HG03103 (cell line): Measurements from ENCODE around the gene MANSC4.

Source experiments
- ATAC-seq: cut with Tn5 transposase; IDR thresholded peaks from one replicate; pipeline ENCODE4 v1.9.1; 2021; ENCODE audit warnings: low read depth; ENCODE audit not compliant: unreplicated experiment

MANSC4 gene

DNA sequence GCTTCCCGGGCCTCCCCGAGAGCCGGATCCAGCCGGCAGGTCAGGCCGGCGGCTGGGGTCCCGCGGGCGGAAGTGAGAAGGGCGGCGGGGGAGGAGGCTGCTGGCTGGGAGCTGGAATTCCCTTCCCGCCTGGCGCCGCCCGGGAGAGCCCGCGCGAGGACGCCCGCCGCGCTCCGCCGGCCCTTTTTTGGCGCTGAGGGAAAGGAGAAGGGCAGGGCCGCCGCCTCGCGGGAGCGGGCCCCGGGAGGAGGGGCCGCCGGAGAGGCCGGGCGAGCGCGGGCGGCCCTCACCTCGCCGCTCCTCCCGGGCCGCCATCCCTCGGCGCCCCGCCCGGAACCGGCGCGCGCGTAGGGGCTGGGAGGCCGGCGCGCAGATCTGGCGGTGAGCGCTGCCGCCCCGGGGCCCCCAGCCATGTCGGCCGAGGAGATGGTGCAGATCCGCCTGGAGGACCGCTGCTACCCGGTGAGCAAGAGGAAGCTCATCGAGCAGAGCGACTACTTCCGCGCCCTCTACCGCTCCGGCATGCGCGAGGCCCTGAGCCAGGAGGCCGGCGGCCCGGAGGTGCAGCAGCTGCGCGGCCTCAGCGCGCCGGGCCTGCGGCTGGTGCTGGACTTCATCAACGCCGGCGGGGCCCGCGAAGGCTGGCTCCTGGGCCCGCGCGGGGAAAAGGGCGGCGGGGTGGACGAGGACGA lies at the start of gene MANSC4, which contains the start of gene KLHL42:
TSS of gene MANSC4 (minus strand) at position 317 of the 692 bp plus-strand sequence. CDS start 8,960 bp downstream, outside the sequence.
TSS of gene KLHL42 (plus strand) at position 314 of the 692 bp plus-strand sequence. CDS start at position 412, 98 bp downstream.
- ATAC-seq: peak; percentile 69

DNA sequence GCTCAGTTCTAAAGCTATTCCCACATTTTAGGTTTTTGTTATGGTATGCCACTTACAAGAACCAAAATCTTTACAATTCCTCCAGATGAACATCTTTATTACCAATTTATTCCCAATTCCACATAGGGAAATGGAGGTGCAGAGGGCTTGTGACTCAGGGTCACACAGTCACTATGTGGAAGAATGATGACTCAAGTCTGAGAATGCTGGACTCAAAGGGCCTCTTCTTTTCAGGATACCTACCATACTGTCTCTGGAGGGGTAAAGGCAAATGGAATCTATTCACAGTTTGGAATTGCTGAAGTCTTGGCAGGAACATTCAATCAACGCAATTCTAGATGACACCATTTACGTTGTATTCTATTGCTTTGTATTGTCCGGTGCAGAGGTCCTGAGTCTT lies 48.2 kb upstream of the MANSC4 start:
- ATAC-seq: no peak

DNA sequence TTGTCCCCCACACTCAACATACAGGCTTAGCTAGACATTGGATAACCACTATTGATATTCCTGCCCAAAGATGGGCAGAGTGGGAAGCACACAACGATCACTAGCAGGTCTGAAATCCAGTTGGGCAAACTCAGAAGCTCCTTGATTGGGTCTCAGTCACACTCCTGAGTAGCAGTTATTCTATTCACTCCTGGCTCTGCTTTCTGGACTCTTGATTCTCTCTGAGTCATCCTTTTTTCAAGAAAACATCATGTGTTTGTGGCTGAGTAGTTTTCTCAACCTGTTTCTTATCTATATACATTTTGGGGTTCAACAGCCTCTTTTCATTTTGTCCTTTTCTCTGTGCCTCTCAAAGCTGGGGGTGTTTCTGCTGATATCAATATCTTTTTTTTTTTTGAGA lies 46.0 kb upstream of the MANSC4 start:
- no peak for ATAC-seq

DNA sequence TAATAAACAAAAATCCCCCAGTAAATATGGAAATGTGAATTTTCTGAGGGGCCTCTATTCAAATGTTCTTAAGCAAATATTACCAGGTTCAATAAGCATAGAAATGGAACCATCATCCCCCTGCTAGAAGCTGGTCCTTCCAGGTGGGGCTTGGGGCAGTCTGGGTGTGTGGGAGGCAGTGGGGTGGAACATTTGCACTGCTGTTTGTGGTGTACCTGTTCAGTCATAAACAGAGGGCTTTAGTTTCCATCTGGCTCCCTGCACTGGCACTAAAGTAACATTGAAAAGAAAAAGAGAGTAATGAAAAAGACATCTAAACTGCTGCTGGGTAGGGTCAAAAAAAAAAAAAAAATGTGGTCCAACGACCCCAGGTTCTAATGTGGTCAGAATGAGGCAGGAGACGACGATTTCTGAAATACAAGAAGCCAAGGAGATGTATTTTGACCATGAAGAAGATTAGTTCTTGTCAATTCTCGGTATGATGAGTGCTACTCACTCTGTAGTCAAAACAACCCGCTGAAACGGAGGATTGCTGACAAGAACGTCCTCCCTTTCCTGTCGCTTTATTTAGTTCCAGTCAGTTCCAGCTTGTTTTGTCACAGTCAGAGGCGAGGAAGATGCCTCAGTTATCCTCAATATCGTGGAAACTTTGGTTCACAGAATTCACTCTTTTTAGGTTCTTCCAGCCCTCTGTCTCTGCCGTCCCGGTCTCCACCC lies 44.2 kb upstream of the MANSC4 start:
- ATAC-seq: peak; percentile 50

DNA sequence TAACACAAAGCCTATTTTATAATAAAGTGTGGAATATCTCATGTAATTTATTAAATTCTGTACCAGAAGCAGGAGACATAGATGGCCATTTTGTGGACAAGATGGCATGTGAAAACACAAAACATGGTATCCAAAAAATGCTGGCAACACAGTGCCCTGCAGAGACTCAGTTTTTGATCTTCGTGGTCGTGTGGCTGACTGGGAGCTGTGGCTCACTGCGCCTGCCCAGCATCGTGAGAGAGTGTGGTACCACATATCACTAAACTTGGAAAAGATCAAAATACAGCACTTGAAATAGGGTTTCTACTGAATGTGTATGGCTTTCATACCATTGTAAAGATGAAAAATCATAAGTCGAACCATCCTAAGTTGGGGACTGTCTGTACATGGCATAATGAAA lies 43.0 kb upstream of the MANSC4 start:
- no peak for ATAC-seq

DNA sequence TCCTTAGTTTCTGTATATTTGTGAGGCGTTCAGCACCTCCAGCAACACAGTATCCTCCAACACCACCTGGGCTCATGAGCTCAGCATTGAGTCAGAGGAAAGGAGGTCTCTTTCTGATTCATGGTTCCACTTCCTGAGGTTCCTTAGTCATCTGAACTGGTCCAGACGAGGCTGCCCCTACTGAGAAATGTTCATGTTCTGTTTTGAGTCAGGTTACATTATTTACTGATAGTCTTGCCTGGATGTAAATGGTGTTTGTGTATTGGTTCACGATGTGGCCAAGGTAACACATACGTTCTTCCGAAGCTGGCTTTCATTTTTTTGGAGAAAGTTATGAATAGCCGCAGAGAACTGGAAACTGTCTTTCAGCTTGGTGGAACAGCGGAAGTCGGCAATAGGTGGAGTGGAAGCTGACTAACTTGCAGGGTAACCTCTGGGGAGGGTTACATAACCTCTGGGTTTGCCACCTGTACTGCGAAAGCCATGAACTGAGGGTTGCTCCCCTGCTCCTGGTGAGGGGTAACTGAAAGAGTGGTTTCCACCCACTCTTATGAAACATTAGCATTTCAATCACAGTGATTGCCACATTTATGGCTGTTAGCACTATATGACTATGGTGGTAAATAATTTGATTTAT lies 42.2 kb upstream of the MANSC4 start:
- peak; percentile 68 for ATAC-seq

DNA sequence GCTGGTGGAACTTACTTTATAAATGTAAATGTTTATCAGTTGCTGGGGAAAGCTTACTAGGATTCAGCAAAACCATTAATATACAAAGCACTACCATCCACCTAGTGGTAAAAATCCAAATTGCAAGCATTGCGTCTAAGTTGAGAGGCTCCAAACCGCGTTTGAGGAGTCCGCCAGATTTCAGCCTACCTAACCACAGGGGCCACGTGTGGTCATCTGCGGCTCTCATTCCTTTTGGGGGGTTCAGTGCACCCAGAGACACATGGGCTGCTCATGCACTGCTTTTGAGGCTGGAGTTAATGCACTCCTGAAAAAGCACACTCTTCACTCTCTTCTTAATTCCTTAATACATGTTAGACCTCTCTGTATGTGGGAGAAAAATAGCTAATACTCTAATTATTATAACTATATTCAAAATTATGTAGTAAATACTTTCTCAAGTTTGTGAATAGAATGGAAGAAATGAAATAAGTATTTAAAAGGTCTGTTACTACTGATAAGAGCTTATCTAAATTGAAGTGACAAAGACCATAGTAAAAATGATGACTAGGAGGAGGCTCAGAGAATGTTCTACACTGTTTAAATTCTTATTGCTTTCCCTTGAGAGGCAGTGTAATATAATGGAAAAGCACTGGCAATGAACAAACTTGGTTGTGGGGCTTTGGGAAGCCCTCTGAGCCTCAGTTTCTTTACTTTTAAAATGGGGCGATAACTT lies 41.4 kb upstream of the MANSC4 start:
- no peak for ATAC-seq

DNA sequence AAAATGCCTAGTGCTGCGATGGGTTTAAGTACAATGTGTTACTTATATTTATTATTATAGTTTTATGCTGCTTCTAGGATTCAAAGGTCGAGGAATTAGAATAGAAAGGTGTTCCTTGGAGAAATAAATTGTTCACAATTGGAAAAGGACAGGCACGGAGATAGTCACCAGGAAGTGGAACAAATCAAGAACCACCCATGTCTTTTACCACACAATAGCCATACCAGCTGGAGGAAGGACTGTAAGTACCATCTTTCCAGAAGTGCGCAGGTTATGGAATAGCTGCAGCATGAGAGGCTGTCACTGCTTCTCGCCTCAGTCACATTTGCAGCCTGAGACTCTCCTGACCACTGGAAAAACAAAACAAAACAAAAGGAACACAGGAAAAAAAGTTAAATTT lies 40.5 kb upstream of the MANSC4 start:
- ATAC-seq: no peak

DNA sequence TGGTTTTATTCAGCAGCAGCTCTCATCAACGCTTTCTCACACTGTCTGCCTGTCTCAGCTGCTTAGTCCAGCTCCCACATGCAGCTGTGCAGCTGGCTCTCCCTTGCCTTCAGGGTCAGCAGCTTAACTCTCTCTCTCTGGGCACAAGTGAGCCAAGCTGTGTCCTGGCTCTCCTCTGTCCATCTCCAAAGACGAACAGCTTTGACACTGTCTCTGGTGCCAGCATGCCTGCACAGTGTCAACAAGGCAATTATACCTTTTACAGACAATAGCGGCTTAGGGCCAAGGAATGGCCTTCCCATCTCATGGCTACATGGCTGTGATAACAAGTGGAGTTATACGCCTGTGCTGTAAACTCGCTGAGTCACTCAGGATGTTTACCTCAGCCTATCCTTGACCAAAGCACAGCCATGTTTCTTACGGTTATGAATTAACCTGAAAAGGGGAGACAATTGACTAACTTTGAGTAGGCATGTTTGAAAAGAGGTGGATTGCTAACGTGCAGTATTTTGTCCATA lies 38.4 kb upstream of the MANSC4 start:
- no peak for ATAC-seq

DNA sequence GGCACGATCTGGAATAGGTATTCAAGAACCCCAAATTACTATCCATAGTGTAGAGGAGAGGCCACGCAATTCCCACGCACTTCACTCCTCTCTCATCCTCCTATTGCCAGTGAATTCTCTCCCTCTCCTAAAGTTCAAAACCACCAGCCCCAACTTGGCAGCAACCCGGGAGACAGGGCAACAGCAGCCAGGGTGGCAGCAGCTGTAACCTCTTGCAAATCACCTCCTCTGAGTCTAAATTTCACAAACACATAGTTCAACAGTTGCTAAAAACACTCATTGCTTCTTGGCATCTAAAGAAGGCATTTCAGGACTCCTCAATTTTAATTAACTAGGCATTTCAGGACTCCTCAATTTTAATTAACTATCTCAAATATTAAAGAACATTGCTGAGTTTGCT lies 37.7 kb upstream of the MANSC4 start:
- ATAC-seq: no peak

DNA sequence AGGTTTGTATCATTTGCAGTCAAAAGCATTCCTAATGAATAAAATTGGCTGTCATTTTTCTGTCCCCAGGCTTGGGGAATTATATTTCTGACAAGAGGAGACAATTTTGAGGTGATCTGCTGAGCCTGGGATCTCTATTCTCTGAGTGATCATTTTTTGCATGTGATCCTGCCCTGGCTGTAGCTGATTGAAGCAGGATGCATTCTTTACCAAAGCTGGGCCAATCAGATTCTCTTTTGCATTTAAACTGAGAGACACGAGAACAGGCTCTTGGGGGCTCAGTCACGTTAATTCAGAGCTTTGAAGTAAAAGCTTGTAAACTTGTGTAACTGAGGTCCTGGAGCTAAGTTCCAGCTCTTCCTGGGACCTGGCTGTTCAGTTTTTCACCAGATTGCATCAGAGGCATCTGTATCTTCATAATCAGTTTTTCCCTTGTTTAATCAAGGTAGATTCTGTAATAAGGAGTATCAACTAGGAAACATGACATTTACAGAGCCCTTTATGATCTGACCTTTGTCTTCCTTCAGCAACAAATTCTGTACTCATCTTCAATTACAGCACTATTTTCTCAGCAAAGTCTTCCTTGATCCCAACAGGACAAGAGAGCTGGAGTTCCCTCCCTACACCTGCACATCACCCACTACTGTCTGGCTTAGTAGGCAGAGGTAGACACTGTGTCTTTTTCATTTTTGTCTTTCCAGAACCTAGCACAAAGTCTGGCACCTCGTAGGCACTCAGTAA lies 35.0 kb upstream of the MANSC4 start:
- no peak for ATAC-seq

DNA sequence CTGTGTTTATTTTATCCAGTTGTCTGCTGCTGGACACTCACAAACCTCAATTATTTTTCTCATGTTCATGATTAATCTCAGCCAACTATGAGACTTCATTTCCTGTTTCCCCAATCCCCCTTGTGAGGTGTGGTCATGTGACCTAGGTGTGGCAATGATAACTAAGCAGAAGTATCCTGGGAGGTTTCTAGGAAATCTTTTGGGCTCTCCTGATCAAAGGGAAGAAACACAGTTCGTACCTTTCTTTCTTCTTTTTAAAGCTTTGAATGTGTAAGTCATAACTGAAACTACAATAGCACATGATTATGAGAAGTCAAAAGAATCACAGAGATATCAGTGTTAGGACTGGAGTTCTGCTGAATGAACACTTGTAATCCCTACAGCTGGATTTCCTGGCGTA lies 34.4 kb upstream of the MANSC4 start:
- ATAC-seq: no peak

DNA sequence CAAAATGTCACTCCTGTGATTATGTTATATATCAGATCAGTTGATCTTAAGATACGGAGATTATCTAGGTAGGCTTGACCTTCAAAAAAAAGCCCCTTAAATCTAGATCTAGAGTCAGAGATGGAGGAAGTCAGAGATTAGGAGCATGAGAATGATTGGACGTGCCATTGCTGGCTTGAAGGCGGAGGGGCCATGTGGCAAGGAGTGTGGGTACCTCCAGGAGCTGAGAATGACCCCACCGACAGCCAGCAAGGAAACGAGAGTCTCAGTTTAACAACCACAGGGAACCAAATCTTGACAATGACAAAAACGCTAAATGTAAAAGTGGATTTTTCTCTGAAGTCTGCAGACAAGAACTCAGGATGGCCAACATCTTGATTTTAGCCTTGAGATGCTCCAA lies 32.5 kb upstream of the MANSC4 start:
- ATAC-seq: no peak

DNA sequence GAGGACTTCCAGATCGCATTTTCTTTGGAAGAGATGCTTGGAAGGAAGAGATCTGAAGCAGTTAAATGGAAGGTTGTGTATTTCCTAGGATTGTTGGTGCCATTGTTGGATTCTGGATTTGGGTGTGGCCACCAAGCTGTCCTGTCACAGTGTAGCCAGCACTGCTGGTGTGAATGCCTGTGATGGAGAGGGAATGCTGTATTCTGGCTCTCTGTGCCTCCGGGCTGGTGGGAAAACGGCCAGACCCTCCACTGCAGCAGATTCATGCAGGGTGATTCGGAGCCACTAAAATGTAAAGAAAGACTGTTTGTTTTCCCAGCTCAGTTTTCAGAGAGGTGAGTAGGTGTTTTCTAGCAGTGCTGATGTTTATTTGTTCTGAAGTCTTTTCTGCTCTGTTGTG lies 30.7 kb upstream of the MANSC4 start:
- no peak for ATAC-seq

DNA sequence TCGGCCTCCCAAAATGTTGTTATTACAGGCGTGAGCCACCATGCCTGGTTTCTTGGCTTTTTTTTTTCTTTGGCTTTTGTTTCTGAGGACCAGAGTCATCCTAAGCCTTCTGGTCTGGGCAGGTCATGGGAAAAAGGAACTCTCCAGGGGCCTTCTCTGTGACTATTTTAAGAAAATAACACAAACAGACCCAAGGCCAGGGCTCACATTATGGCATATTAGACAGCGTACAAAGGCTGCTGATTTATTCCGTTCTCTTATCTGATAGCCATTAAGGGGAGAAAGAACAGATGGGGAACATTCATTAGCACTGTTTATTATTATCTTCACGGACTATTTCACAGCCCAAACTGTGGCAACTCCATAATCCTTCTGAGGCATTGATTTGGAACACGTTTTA lies 28.8 kb upstream of the MANSC4 start:
- no peak for ATAC-seq

DNA sequence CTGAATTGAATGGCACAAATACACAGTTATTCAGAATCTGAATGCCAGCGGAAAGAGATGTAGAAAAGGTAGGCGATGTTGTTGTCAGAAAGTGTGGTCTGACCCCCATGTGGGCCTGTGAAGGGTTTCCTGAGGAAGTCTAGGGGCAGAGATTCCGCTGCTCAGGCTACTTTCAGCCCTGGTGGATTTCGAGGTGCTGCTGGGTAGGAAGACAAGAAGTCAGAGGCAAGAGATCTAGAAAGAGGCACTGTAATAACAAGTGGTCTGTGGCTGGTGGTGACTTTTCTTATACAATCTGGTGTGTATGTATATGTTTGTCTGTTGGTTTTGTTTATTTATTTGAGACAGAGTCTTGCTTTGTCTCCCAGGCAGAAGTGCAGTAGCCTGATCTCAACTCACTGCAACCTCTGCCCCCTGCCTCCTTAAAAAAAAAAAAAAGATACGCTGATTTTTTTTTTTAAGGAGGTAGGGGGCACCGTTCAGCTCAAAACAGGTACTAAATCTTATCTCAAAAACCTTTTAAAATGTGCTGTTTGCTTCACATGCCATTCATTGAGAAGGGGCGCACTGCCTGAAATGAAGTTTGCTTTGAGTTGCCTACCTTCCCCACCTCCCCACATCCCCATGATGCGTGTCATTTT lies 27.1 kb upstream of the MANSC4 start:
- ATAC-seq: no peak

DNA sequence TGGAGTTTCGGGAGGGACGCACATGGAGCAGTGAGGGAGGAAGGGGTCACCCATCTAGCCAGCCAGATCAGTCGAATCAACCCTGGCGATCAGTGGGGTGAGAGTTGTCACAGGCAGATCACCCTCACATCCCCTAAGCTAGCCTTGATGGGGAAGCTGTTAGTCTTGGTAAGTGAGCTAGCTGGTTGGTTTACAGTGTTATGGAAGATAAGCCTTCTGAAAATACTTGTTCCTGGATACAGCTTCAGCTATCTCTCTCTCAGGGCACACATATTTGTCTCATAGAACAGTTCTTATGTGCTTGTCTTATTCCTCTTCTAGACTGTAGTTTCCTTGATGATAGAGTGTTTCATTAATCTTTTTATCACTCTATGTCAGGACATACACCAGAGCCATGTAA lies 26.2 kb upstream of the MANSC4 start:
- ATAC-seq: no peak

DNA sequence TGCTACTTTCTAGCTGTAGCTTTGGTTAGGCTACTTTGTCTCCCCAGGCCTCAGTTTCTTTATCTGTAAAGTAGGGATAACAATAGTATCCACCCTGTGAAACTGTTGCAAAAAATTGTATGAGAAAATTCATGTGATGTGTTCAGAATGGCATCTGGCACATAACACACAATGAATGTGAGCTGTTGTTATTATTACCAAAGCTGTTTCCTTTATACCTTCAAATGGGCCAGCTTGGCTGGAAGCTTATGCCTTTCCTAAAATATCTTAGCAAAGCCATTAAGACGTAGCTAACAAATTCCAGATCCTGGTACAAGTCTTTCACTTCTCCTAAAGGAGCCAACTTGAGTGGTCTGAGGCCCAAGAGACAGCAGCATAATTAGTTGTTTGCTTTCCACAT lies 25.2 kb upstream of the MANSC4 start:
- no peak for ATAC-seq

DNA sequence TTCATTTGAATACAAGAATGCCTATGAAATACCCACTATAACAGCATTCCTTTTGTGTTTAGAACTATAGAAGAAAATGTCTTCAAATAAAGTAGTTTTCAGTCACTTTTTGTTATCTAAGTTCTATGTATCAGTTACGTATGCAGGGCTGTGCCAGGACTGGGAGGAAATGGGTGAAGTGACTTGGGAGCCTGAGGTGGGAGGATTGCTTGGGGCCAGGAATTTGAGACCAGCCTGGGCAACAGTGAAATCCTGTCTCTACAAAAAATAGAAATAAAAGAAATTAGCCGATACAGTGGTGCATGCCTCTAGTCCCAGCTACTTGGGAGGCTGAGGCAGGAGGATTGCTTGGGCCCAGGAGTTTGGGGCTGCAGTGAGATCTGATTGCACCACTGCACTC lies 22.9 kb upstream of the MANSC4 start:
- no peak for ATAC-seq

DNA sequence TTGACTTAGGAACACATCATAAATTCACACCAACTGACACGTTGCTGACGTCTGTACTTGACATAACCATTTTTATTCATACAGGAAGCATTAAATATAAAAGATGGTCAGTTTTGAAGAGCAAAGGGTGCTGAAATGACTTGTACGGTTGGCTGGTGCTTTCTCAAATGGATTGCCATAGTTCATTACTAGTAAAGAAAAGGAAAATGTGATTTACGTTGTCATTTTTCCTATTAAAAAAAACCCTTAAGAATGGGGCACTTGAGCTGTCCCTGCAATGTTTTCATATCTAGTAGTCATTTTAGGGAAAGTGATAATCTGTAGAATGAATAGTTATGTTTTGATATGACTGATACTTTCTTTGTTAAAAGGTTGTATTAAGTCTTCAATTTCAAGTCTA lies 22.5 kb upstream of the MANSC4 start:
- ATAC-seq: no peak
